ENCODE results near the gene SEMA5A. TPM values are rescaled to one million over a fixed set of nuclear protein-coding genes. Genes with fewer than 3 reads are reported as not detected.

The SEMA5A gene
- polyA plus RNA-seq, 3 donors: not detected

GRCh38 chr5:9588254-9588653, 42.4 kb upstream of the SEMA5A start:
- H2AFZ ChIP-seq (ENCODE audit: insufficient read depth, low read depth, low read length, poor library complexity, severe bottlenecking): no peak overlapping the region
- no peak overlapping the region for H3K4me3 ChIP-seq (replicated peaks in 1 of 3; ENCODE audit: low read depth in 2 of 3, low read length in 3 of 3)
- H3K9me3 Mint-ChIP-seq: peaks cover 3 to 10% (median 6%) of the 10 kb centered on the region in 7 donors
- peaks cover 0 to 1% (median 0%) of the 10 kb centered on the region in 3 donors for H3K27me3 Mint-ChIP-seq (ENCODE audit: low read depth in 3 of 3)
- TF ChIP-seq, protein P1, sequence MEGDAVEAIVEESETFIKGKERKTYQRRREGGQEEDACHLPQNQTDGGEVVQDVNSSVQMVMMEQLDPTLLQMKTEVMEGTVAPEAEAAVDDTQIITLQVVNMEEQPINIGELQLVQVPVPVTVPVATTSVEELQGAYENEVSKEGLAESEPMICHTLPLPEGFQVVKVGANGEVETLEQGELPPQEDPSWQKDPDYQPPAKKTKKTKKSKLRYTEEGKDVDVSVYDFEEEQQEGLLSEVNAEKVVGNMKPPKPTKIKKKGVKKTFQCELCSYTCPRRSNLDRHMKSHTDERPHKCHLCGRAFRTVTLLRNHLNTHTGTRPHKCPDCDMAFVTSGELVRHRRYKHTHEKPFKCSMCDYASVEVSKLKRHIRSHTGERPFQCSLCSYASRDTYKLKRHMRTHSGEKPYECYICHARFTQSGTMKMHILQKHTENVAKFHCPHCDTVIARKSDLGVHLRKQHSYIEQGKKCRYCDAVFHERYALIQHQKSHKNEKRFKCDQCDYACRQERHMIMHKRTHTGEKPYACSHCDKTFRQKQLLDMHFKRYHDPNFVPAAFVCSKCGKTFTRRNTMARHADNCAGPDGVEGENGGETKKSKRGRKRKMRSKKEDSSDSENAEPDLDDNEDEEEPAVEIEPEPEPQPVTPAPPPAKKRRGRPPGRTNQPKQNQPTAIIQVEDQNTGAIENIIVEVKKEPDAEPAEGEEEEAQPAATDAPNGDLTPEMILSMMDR (IDR thresholded peaks at IDR 0.05): no peak
- H3K9me3 ChIP-seq (replicated peaks in 1 of 2; ENCODE audit: control insufficient read depth in 1 of 2, insufficient read depth in 1 of 2, low read length in 2 of 2): peaks cover 0 to 9% of the 10 kb centered on the region in 2 donors
- DNase-seq: no peak
- H3K4me1 Mint-ChIP-seq: no peaks in the 10 kb centered on the region
- no peak overlapping the region for H3K27ac Mint-ChIP-seq
- H3K4me3 Mint-ChIP-seq: no peak overlapping the region
- H3K27ac ChIP-seq (ENCODE audit: low read depth in 1 of 2, low read length in 2 of 2): no peak overlapping the region
- H3K4me2 ChIP-seq (replicated peaks; ENCODE audit: extremely low read depth, low read length, poor library complexity, severe bottlenecking): no peak overlapping the region
- H3K36me3 Mint-ChIP-seq: no peaks in the 10 kb centered on the region
- no peaks in the 10 kb centered on the region for H3K79me2 ChIP-seq (ENCODE audit: insufficient read depth, low read length)
- 76% methylated on average over 3 of the region's 6 CpGs for WGBS (ENCODE audit: insufficient coverage)
- no peaks in the 10 kb centered on the region for H3K36me3 ChIP-seq (replicated peaks in 1 of 2; ENCODE audit: control insufficient read depth in 1 of 2, insufficient read depth in 2 of 2, low read length in 2 of 2)
- no peak overlapping the region for H3K9ac ChIP-seq (ENCODE audit: insufficient read depth, low read length, poor library complexity, severe bottlenecking)
- no peaks in the 10 kb centered on the region for H3K4me1 ChIP-seq (ENCODE audit: control insufficient read depth in 1 of 2, insufficient read depth in 2 of 2, low read length in 2 of 2)
- no peaks in the 10 kb centered on the region for H4K20me1 ChIP-seq (ENCODE audit: insufficient read depth, low read length)
- no peaks in the 10 kb centered on the region for H3K27me3 ChIP-seq (ENCODE audit: control insufficient read depth in 2 of 2, insufficient read depth in 2 of 2, low read length in 2 of 2)
- intact Hi-C loops (cut with micrococcal nuclease): no loop called here

GRCh38 chr5:9587135-9587534, 41.3 kb upstream of the SEMA5A start:
- no peaks in the 10 kb centered on the region for H3K27me3 ChIP-seq (ENCODE audit: control insufficient read depth in 2 of 2, insufficient read depth in 2 of 2, low read length in 2 of 2)
- H3K4me3 ChIP-seq (replicated peaks in 1 of 3; ENCODE audit: low read depth in 2 of 3, low read length in 3 of 3): no peak overlapping the region
- intact Hi-C loops (cut with micrococcal nuclease): no loop called here
- Mint-ChIP-seq H3K4me3 (no peak overlapping the region), H3K27ac (no peak overlapping the region), H3K27me3 (ENCODE audit: low read depth in 3 of 3) (peaks cover 0 to 1% (median 0%) of the 10 kb centered on the region in 3 donors), H3K9me3 (peaks cover 3 to 10% (median 6%) of the 10 kb centered on the region in 7 donors), H3K4me1 (no peaks in the 10 kb centered on the region), H3K36me3 (no peaks in the 10 kb centered on the region)
- H3K27ac ChIP-seq (ENCODE audit: low read depth in 1 of 2, low read length in 2 of 2): no peak overlapping the region
- no peaks in the 10 kb centered on the region for H3K4me1 ChIP-seq (ENCODE audit: control insufficient read depth in 1 of 2, insufficient read depth in 2 of 2, low read length in 2 of 2)
- H2AFZ ChIP-seq (ENCODE audit: insufficient read depth, low read depth, low read length, poor library complexity, severe bottlenecking): no peak overlapping the region
- TF ChIP-seq, protein P1 (IDR thresholded peaks at IDR 0.05): no peak
- no peaks in the 10 kb centered on the region for H3K79me2 ChIP-seq (ENCODE audit: insufficient read depth, low read length)
- H3K36me3 ChIP-seq (replicated peaks in 1 of 2; ENCODE audit: control insufficient read depth in 1 of 2, insufficient read depth in 2 of 2, low read length in 2 of 2): no peaks in the 10 kb centered on the region
- H3K9me3 ChIP-seq (replicated peaks in 1 of 2; ENCODE audit: control insufficient read depth in 1 of 2, insufficient read depth in 1 of 2, low read length in 2 of 2): peaks cover 0 to 9% of the 10 kb centered on the region in 2 donors
- no peak for DNase-seq
- no peaks in the 10 kb centered on the region for H4K20me1 ChIP-seq (ENCODE audit: insufficient read depth, low read length)
- no peak overlapping the region for H3K9ac ChIP-seq (ENCODE audit: insufficient read depth, low read length, poor library complexity, severe bottlenecking)
- H3K4me2 ChIP-seq (replicated peaks; ENCODE audit: extremely low read depth, low read length, poor library complexity, severe bottlenecking): no peak overlapping the region
